ENCODE measurements around the gene PRAC1. TPM values are rescaled to one million over a fixed set of nuclear protein-coding genes. Genes with fewer than 3 reads are reported as not detected.

PRAC1 gene
- total RNA-seq, 1 experiment from 2014 or later: not detected

DNA sequence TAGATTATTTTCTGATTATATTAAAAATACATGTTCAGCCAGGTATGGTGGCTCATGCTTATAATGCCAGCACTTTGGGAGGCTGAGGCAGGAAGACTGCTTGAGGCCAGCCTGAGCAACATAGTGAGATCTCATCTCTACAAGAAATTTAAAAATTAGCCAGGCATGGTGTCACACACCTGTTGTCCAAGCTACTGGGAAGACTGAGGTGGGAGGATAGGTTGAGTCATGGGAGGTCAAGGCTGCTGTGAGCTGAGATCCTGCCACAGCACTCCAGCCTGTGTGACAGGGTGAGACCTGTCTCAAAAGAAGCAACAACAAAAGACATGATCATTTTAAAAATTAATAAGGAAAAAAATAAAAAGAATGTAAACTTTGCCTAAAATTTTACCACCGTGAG is 40.7 kb downstream of the PRAC1 start:
- Histone ChIP-seq H3F3A (ENCODE audit: insufficient read depth, low read depth) (no peaks in the 10 kb centered on the region), H3K79me2 (ENCODE audit: low read depth) (no peaks in the 10 kb centered on the region), H3K4me3 (no peak overlapping the region), H3K27ac (no peak overlapping the region), H3K4me2 (no peak overlapping the region), H3K9me3 (ENCODE audit: insufficient read depth, low read depth) (no peaks in the 10 kb centered on the region), H2AFZ (no peak overlapping the region), H4K20me1 (ENCODE audit: insufficient read depth) (no peaks in the 10 kb centered on the region), H3K4me1 (replicated peaks; ENCODE audit: insufficient read depth) (0 out of 2 replicates have a peak, but pooled peaks cover 4% of the 10 kb centered on the region), H3K27me3 (ENCODE audit: insufficient read depth, low read depth) (peaks cover 33% of the 10 kb centered on the region; the same call in 1 of the 2 replicates), H3K9me2 (ENCODE audit: insufficient read depth) (no peaks in the 10 kb centered on the region), H3K36me3 (ENCODE audit: low read depth) (no peaks in the 10 kb centered on the region)
- DNase-seq: no peak
- intact Hi-C loops (cut with micrococcal nuclease; ENCODE audit: unreplicated experiment): no loop called here
- ChIA-PET POLR2A (ENCODE audit: unreplicated experiment) (interaction anchor here (0.7 kb wide), 1 partner anchor 733 kb away, joined by 4 read pairs; the partner anchor contains the start of gene PHB1), CTCF (interaction anchor here (0.6 kb wide), 2 partner anchors 23 to 366 kb away, joined by 3 read pairs; no protein-coding TSS in a partner anchor)
- TF ChIP-seq EZH2 (IDR thresholded peaks at IDR 0.05; ENCODE audit: low read depth): no peak
- TF ChIP-seq, protein P1, sequence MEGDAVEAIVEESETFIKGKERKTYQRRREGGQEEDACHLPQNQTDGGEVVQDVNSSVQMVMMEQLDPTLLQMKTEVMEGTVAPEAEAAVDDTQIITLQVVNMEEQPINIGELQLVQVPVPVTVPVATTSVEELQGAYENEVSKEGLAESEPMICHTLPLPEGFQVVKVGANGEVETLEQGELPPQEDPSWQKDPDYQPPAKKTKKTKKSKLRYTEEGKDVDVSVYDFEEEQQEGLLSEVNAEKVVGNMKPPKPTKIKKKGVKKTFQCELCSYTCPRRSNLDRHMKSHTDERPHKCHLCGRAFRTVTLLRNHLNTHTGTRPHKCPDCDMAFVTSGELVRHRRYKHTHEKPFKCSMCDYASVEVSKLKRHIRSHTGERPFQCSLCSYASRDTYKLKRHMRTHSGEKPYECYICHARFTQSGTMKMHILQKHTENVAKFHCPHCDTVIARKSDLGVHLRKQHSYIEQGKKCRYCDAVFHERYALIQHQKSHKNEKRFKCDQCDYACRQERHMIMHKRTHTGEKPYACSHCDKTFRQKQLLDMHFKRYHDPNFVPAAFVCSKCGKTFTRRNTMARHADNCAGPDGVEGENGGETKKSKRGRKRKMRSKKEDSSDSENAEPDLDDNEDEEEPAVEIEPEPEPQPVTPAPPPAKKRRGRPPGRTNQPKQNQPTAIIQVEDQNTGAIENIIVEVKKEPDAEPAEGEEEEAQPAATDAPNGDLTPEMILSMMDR (conservative IDR thresholded peaks at IDR 0.05): no peak
- no TSS peak for BruUV-seq (replicated peaks)

GRCh38 chr17:48679385-48680096 is 42.8 kb downstream of the PRAC1 start:
- intact Hi-C loops (cut with micrococcal nuclease; ENCODE audit: unreplicated experiment): loop anchor here (2.0 to 10.0 kb wide), 3 partner anchors 111 to 355 kb away; no protein-coding TSS in a partner anchor
- no peak overlapping the region for H3K4me2 ChIP-seq
- H3K9me3 ChIP-seq (ENCODE audit: insufficient read depth, low read depth): no peaks in the 10 kb centered on the region
- H3K36me3 ChIP-seq (ENCODE audit: low read depth): no peaks in the 10 kb centered on the region
- no peaks in the 10 kb centered on the region for H3K9me2 ChIP-seq (ENCODE audit: insufficient read depth)
- H4K20me1 ChIP-seq (ENCODE audit: insufficient read depth): no peaks in the 10 kb centered on the region
- no peak overlapping the region for H3K27ac ChIP-seq
- H3F3A ChIP-seq (ENCODE audit: insufficient read depth, low read depth): no peaks in the 10 kb centered on the region
- H2AFZ ChIP-seq: no peak overlapping the region
- H3K79me2 ChIP-seq (ENCODE audit: low read depth): no peaks in the 10 kb centered on the region
- H3K27me3 ChIP-seq (ENCODE audit: insufficient read depth, low read depth): peaks cover 42% of the 10 kb centered on the region
- BruUV-seq (replicated peaks): no TSS peak
- no peak overlapping the region for H3K4me3 ChIP-seq
- DNase-seq: no peak
- H3K4me1 ChIP-seq (replicated peaks; ENCODE audit: insufficient read depth): 0 out of 2 replicates have a peak, but pooled peaks cover 4% of the 10 kb centered on the region
- ChIA-PET POLR2A (ENCODE audit: unreplicated experiment) (interaction anchor here (0.6 kb wide), 1 partner anchor 67 kb away, joined by 7 read pairs; no protein-coding TSS in a partner anchor), CTCF (interaction anchor here (0.5 to 2.3 kb wide), 4 partner anchors 45 to 1566 kb away, joined by 3 to 20 read pairs (median 4); no protein-coding TSS in a partner anchor)
- no peak for TF ChIP-seq EZH2 (IDR thresholded peaks at IDR 0.05; ENCODE audit: low read depth)
- TF ChIP-seq, protein P1 (conservative IDR thresholded peaks at IDR 0.05): no peak

- Histone ChIP-seq H3K79me2 (ENCODE audit: low read depth) (no peaks in the 10 kb centered on the region), H3K27ac (no peak overlapping the region), H4K20me1 (ENCODE audit: insufficient read depth) (no peaks in the 10 kb centered on the region), H3K9me3 (ENCODE audit: insufficient read depth, low read depth) (no peaks in the 10 kb centered on the region), H2AFZ (no peak overlapping the region; the same call in 1 of the 2 replicates), H3K27me3 (ENCODE audit: insufficient read depth, low read depth) (peaks cover 36% of the 10 kb centered on the region), H3K4me2 (peak overlapping the region; percentile 64), H3K36me3 (ENCODE audit: low read depth) (no peaks in the 10 kb centered on the region), H3K4me1 (replicated peaks; ENCODE audit: insufficient read depth) (0 out of 2 replicates have a peak, but pooled peaks cover 4% of the 10 kb centered on the region), H3F3A (ENCODE audit: insufficient read depth, low read depth) (no peaks in the 10 kb centered on the region), H3K4me3 (no peak overlapping the region; the same call in 1 of the 2 replicates), H3K9me2 (ENCODE audit: insufficient read depth) (no peaks in the 10 kb centered on the region)
- peak; percentile 41 to 64 for DNase-seq
- ChIA-PET POLR2A (ENCODE audit: unreplicated experiment) (interaction anchor here (0.6 to 0.7 kb wide), 2 partner anchors 201 to 439 kb away, joined by 3 to 6 read pairs; no protein-coding TSS in a partner anchor), CTCF (interaction anchor here (0.5 to 2.3 kb wide), 5 partner anchors 45 to 207 kb away, joined by 3 to 20 read pairs (median 4); no protein-coding TSS in a partner anchor)
- BruUV-seq (replicated peaks): no TSS peak
- intact Hi-C loops (cut with micrococcal nuclease; ENCODE audit: unreplicated experiment): loop anchor here (2.0 to 10.0 kb wide), 3 partner anchors 112 to 356 kb away; no protein-coding TSS in a partner anchor
- TF ChIP-seq, protein P1 (conservative IDR thresholded peaks at IDR 0.05): peak; percentile 97
- TF ChIP-seq EZH2 (IDR thresholded peaks at IDR 0.05; ENCODE audit: low read depth): no peak
These were observed 44.0 kb downstream of the PRAC1 start for GRCh38 chr17:48678141-48678971.
